Panc1 (cell line): ENCODE measurements around the gene A2M. TPM values are rescaled to one million over a fixed set of nuclear protein-coding genes. Genes with fewer than 3 reads are reported as not detected.

Experiments used
- ATAC-seq: fragments of 200-7000 bp; cut with Tn5 transposase; 2 replicates; pipeline ENCODE4 v1.9.1; 2020; ENCODE audit warnings: mild to moderate bottlenecking, moderate library complexity
- BruUV-seq: library from RNA; stranded (reverse); fragments of 400-500 nt; replicated peaks from 2 replicates; lab custom pipeline; 2021; lab: Mats Ljungman, UMichigan
- CTCF ChIA-PET: fragments of 300-600 bp; sonication (Branson Sonifier 250); formaldehyde crosslinking; loops from one replicate; lab custom pipeline; 2022; ENCODE audit warnings: antibody characterized with exemption; lab: Charles Lee
- POLR2A ChIA-PET: fragments of 300-600 bp; sonication (Branson Sonifier 250); formaldehyde crosslinking; loops from one replicate; lab custom pipeline; 2022; ENCODE audit warnings: antibody characterized with exemption; lab: Charles Lee
- DNase-seq: peaks from one replicate; pipeline ENCODE4 v3.0.0-alpha.2; 2010; ENCODE audit warnings: low read depth, low spot score
- H3K27ac ChIP-seq: 2 replicates; pipeline ENCODE4 v1.5.1; 2011; ENCODE audit warnings: mild to moderate bottlenecking, low read length, inconsistent platforms
- H3K27me3 ChIP-seq: fragments of 200-500 bp; sonication (Bioruptor generic); 2 replicates; pipeline ENCODE4 v1.6.0; 2014; ENCODE audit warnings: low read length, inconsistent platforms; ENCODE audit not compliant: control insufficient read depth, insufficient read depth
- H3K36me3 ChIP-seq: fragments of 200-500 bp; sonication (Bioruptor generic); 2 replicates; pipeline ENCODE4 v1.5.1; 2014; ENCODE audit warnings: inconsistent platforms, mild to moderate bottlenecking, low read length, moderate library complexity; ENCODE audit not compliant: control insufficient read depth, insufficient read depth
- H3K4me1 ChIP-seq: 2 replicates; pipeline ENCODE4 v1.5.1; 2011; ENCODE audit warnings: inconsistent platforms, mild to moderate bottlenecking, low read length, moderate library complexity; ENCODE audit not compliant: control insufficient read depth, insufficient read depth
- H3K4me3 ChIP-seq, 2 experiments: 2 replicates each; pipeline ENCODE4 v1.5.1; 2011 to 2012; ENCODE audit warnings: low read depth in 2 of 2, low read length in 2 of 2, mild to moderate bottlenecking in 2 of 2, inconsistent platforms in 1 of 2, moderate library complexity in 1 of 2
- H3K9me3 ChIP-seq: fragments of 200-500 bp; sonication (Bioruptor generic); 2 replicates; pipeline ENCODE4 v1.5.1; 2014; ENCODE audit warnings: low read depth, mild to moderate bottlenecking, inconsistent platforms, low read length, moderate library complexity; ENCODE audit not compliant: control insufficient read depth, insufficient read depth
- CTCF ChIP-seq: fragments of 450-650 bp; IDR thresholded peaks from 2 replicates; pipeline ENCODE4 v1.5.1; 2017; ENCODE audit warnings: mild to moderate bottlenecking
- POLR2AphosphoS5 ChIP-seq: IDR thresholded peaks from 2 replicates; pipeline ENCODE4 v1.6.1; 2012; ENCODE audit warnings: mild to moderate bottlenecking, low read depth, low read length, moderate library complexity
- REST ChIP-seq, 2 experiments: IDR thresholded peaks; 2 replicates each; pipeline ENCODE4 v1.6.1; 2011 to 2012; ENCODE audit warnings: low read depth in 2 of 2, control low read depth in 1 of 2, low read length in 1 of 2, mild to moderate bottlenecking in 1 of 2, moderate library complexity in 1 of 2; ENCODE audit not compliant: insufficient read depth in 1 of 2
- SIN3A ChIP-seq: IDR thresholded peaks from 2 replicates; pipeline ENCODE4 v1.6.1; 2012; ENCODE audit warnings: low read depth, mild to moderate bottlenecking, low read length, moderate library complexity, borderline replicate concordance; ENCODE audit not compliant: insufficient read depth
- TCF7L2 ChIP-seq: IDR thresholded peaks from 2 replicates; pipeline ENCODE4 v1.6.1; 2011; ENCODE audit warnings: mild to moderate bottlenecking, low read depth, low read length, inconsistent platforms
- in situ Hi-C: cut with HindIII; loops from 2 replicates; pipeline ENCODE4 v1.10.0; 2016; ENCODE audit warnings: low sequenced_read_pairs, low pct_unique_long_range_greater_than_20kb
- intact Hi-C: fragments of 100-400 bp; cut with micrococcal nuclease; formaldehyde crosslinking; loops from one replicate; pipeline ENCODE4 v1.10.0; 2022; ENCODE audit not compliant: unreplicated experiment
- total RNA-seq: library from RNA; stranded (reverse); gene quantifications from one replicate; pipeline ENCODE4 v1.2.1, GENCODE V29; 2021; ENCODE audit not compliant: unreplicated experiment

The A2M gene
- total RNA-seq, 1 experiment from 2014 or later: 2.1 TPM

GRCh38 chr12:9099552-9100190 is 16.0 kb downstream of the A2M start:
- DNase-seq: no peak

GRCh38 chr12:9098463-9099026 is 17.2 kb downstream of the A2M start:
- Histone ChIP-seq H3K27ac (no peak overlapping the region), H3K27me3 (no peaks in the 10 kb centered on the region), H3K9me3 (no peaks in the 10 kb centered on the region), H3K36me3 (no peaks in the 10 kb centered on the region), H3K4me3 (no peak overlapping the region), H3K4me1 (no peaks in the 10 kb centered on the region)
- ATAC-seq: no peak
- in situ Hi-C loops (no loop called here), intact Hi-C loops (no loop called here)
- TF ChIP-seq REST (IDR thresholded peaks at IDR 0.05; ENCODE audit: insufficient read depth in 1 of 2, low read depth in 2 of 2, low read length in 1 of 2) (no peak), TCF7L2 (no peak), POLR2AphosphoS5 (no peak), CTCF (no peak), SIN3A (no peak)
- ChIA-PET CTCF (no interaction called here), POLR2A (no interaction called here)
- no TSS peak for BruUV-seq
- no peak for DNase-seq

More at GRCh38 chr12:9099552-9100190, 16.0 kb downstream of the A2M start:
- intact Hi-C loops: no loop called here
- H3K4me3 ChIP-seq: no peak overlapping the region
- ATAC-seq: no peak
- no peaks in the 10 kb centered on the region for H3K36me3 ChIP-seq
- H3K27me3 ChIP-seq: no peaks in the 10 kb centered on the region
- BruUV-seq: no TSS peak
- POLR2A ChIA-PET: no interaction called here
- no peak overlapping the region for H3K27ac ChIP-seq
- H3K4me1 ChIP-seq: no peaks in the 10 kb centered on the region
- H3K9me3 ChIP-seq: no peaks in the 10 kb centered on the region
- CTCF ChIA-PET: no interaction called here
- no peak for TF ChIP-seq SIN3A
- no peak for TF ChIP-seq TCF7L2
- no peak for TF ChIP-seq REST (IDR thresholded peaks at IDR 0.05; ENCODE audit: insufficient read depth in 1 of 2, low read depth in 2 of 2, low read length in 1 of 2)
- no peak for TF ChIP-seq POLR2AphosphoS5
- TF ChIP-seq CTCF: no peak
- in situ Hi-C loops: no loop called here
